Measurements from ENCODE around the gene CXCL13. TPM values are rescaled to one million over a fixed set of nuclear protein-coding genes. Genes with fewer than 3 reads are reported as not detected.

The CXCL13 gene
- polyA plus RNA-seq, 3 donors, result not detected

DNA sequence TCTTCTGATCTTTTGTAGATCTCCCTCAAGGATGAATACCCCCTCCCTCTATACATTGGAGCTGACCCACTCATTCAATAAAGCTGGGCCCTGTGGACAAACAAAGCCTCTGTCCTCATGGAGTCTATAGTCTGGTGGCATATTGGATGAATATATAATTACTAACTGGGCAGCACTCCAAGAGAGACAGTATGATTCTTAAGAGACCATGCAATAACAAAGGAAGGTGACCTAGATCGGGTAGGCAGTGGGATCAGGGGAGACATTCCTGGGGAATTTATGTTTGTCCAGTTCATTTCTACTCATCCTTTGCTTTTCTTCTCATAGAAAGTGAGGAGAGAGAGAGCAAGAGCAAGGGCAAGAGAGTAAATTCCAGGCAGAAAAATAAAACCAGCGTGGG is 23.5 kb upstream of the CXCL13 start:
- Histone ChIP-seq H3K9me3 (replicated peaks in 1 of 2; ENCODE audit: control insufficient read depth in 1 of 2, insufficient read depth in 1 of 2, low read length in 2 of 2) (no peaks in the 10 kb centered on the region), H3K79me2 (ENCODE audit: insufficient read depth, low read length) (no peaks in the 10 kb centered on the region)

GRCh38 chr4:77582711-77583110 is 22.9 kb upstream of the CXCL13 start:
- Histone ChIP-seq H4K20me1 (ENCODE audit: insufficient read depth, low read length) (no peaks in the 10 kb centered on the region), H2AFZ (ENCODE audit: insufficient read depth, low read depth, low read length, poor library complexity, severe bottlenecking) (no peak overlapping the region), H3K4me2 (replicated peaks; ENCODE audit: extremely low read depth, low read length, poor library complexity, severe bottlenecking) (no peak overlapping the region), H3K4me1 (ENCODE audit: control insufficient read depth in 1 of 2, insufficient read depth in 2 of 2, low read length in 2 of 2) (peaks cover 0 to 4% of the 10 kb centered on the region in 2 donors), H3K9ac (ENCODE audit: insufficient read depth, low read length, poor library complexity, severe bottlenecking) (no peak overlapping the region), H3K27ac (ENCODE audit: low read depth in 1 of 2, low read length in 2 of 2) (no peak overlapping the region), H3K27me3 (ENCODE audit: control insufficient read depth in 2 of 2, insufficient read depth in 2 of 2, low read length in 2 of 2) (no peaks in the 10 kb centered on the region), H3K9me3 (replicated peaks in 1 of 2; ENCODE audit: control insufficient read depth in 1 of 2, insufficient read depth in 1 of 2, low read length in 2 of 2) (no peaks in the 10 kb centered on the region), H3K36me3 (replicated peaks in 1 of 2; ENCODE audit: control insufficient read depth in 1 of 2, insufficient read depth in 2 of 2, low read length in 2 of 2) (no peaks in the 10 kb centered on the region), H3K4me3 (replicated peaks in 1 of 3; ENCODE audit: low read depth in 2 of 3, low read length in 3 of 3) (no peak overlapping the region), H3K79me2 (ENCODE audit: insufficient read depth, low read length) (no peaks in the 10 kb centered on the region)
- no peak overlapping the region for H3K27ac Mint-ChIP-seq
- intact Hi-C loops (cut with micrococcal nuclease), result no loop called here
- no peak for DNase-seq
- peaks cover 0 to 4% (median 1%) of the 10 kb centered on the region in 7 donors for H3K9me3 Mint-ChIP-seq
- no peaks in the 10 kb centered on the region for H3K27me3 Mint-ChIP-seq (ENCODE audit: low read depth in 3 of 3)
- no peak for TF ChIP-seq CTCF (IDR thresholded peaks at IDR 0.05)
- no peak overlapping the region for H3K4me3 Mint-ChIP-seq
- H3K36me3 Mint-ChIP-seq, result no peaks in the 10 kb centered on the region
- peaks cover 11% of the 10 kb centered on the region for H3K4me1 Mint-ChIP-seq

More for the DNA sequence above, 23.5 kb upstream of the CXCL13 start:
- intact Hi-C loops (cut with micrococcal nuclease), result no loop called here
- no peaks in the 10 kb centered on the region for H3K27me3 ChIP-seq (ENCODE audit: control insufficient read depth in 2 of 2, insufficient read depth in 2 of 2, low read length in 2 of 2)
- H3K4me2 ChIP-seq (replicated peaks; ENCODE audit: extremely low read depth, low read length, poor library complexity, severe bottlenecking), result no peak overlapping the region
- H3K9ac ChIP-seq (ENCODE audit: insufficient read depth, low read length, poor library complexity, severe bottlenecking), result no peak overlapping the region
- DNase-seq, result no peak
- Mint-ChIP-seq H3K4me3 (no peak overlapping the region), H3K27me3 (ENCODE audit: low read depth in 3 of 3) (no peaks in the 10 kb centered on the region), H3K36me3 (no peaks in the 10 kb centered on the region), H3K27ac (peak overlapping the region in 2 of 7 donors; percentile 12 to 28), H3K4me1 (peaks cover 7% of the 10 kb centered on the region), H3K9me3 (peaks cover 0 to 4% (median 1%) of the 10 kb centered on the region in 7 donors)
- no peaks in the 10 kb centered on the region for H4K20me1 ChIP-seq (ENCODE audit: insufficient read depth, low read length)
- no peaks in the 10 kb centered on the region for H3K36me3 ChIP-seq (replicated peaks in 1 of 2; ENCODE audit: control insufficient read depth in 1 of 2, insufficient read depth in 2 of 2, low read length in 2 of 2)
- WGBS (ENCODE audit: insufficient coverage), result no CpG with 5 or more reads among the region's 2 CpGs
- H3K4me3 ChIP-seq (replicated peaks in 1 of 3; ENCODE audit: low read depth in 2 of 3, low read length in 3 of 3), result no peak overlapping the region
- peaks cover 0 to 3% of the 10 kb centered on the region in 2 donors for H3K4me1 ChIP-seq (ENCODE audit: control insufficient read depth in 1 of 2, insufficient read depth in 2 of 2, low read length in 2 of 2)
- no peak for TF ChIP-seq CTCF (IDR thresholded peaks at IDR 0.05)
- H2AFZ ChIP-seq (ENCODE audit: insufficient read depth, low read depth, low read length, poor library complexity, severe bottlenecking), result no peak overlapping the region
- H3K27ac ChIP-seq (ENCODE audit: low read depth in 1 of 2, low read length in 2 of 2), result no peak overlapping the region

Measured in CD14-positive monocyte (primary cell).